Activated CD8-positive, alpha-beta memory T cell treated with anti-CD3 and anti-CD28 coated beads for 1 hour (primary cell): ENCODE data around the gene ADAMTS5.

Source experiments
- DNase-seq, 2 donors: peaks; one replicate each; pipeline ENCODE4 v3.0.0-alpha.2; 2020; ENCODE audit warnings: low read depth in 1 of 2; ENCODE audit errors: extremely low read depth in 1 of 2

Gene ADAMTS5

DNA sequence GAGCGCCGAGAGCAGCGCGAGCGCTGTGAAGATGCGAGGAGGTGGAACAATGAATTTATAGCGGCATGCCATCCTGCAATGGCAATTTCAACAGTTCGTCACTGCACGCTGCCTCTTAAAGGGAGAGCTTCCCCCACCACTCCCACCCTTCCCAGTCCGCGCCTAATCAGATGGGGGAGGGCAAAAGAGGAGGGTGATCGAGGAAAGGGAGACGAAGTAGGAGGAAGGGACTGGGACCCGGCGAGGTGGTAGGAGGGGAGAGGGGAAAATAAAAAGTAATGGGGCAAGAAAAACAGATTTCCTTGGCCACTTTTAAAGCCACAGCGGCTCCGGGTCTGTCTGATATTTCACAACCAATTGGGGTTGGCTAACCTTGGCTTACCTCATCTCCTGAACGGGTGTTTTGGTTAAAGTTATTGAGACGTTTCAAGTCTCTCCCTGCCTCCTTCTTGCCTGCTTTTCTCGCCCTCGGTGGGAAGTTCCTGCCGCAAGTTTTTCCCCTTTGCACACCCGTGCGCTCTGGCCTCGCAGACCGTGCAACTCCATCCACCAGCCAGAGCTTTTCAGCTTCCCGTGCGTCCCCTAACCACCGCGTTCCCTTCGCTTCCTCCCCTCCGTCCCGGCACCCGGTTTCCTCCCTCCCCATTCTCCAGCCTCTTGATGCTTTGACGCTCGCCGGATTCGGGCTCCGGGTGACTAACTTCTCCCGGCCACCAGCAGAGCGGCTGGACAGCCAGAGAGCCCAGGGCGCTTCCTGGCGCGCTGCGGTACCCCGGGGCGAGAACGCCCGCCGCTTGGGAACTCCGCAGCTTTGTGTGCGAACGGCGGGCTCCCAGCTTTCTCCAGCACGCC lies at the start of gene ADAMTS5:
Gene ADAMTS5, minus strand, starts transcription at position 27 of the 852 bp plus-strand sequence. CDS start 697 bp downstream, outside the sequence.
- no peak for DNase-seq

DNA sequence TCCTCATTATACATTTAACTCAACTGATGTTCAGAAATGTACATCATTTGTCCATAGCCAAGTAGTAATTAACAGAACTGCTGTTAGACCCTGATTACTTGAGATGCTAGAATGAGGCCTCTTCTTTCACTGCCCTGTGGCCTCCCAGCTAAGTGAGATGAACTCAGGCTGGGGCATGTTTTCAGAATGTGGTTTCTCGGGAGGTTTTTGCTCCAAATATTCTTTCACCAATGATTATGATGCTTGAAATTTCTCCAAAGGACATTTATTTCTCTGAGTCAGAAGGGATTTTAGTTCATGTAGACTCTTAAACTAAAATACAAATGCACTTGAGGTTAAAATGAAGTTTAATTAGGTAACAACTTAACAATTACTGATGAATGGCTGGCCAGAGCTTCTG lies 34.6 kb upstream of the ADAMTS5 start:
- no peak for DNase-seq

DNA sequence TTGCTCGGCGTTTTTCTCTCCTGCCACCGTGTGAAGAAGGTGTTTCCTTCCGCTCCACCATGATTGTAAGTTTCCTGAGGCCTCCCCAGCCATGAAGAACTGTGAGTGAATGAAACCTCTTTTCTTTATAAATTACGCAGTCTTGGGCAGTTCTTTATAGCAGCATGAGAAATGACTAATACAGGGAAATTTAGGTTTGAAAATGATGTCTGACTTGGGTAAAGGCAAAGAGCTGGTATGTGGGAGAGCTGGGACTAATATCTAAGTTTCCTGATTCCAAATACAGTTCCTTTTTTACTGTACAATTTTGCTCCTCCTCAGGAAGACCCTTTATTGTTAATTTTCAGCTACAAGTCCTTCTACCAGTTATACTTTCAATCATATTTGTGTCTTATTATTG lies 16.7 kb upstream of the ADAMTS5 start:
- DNase-seq = no peak

DNA sequence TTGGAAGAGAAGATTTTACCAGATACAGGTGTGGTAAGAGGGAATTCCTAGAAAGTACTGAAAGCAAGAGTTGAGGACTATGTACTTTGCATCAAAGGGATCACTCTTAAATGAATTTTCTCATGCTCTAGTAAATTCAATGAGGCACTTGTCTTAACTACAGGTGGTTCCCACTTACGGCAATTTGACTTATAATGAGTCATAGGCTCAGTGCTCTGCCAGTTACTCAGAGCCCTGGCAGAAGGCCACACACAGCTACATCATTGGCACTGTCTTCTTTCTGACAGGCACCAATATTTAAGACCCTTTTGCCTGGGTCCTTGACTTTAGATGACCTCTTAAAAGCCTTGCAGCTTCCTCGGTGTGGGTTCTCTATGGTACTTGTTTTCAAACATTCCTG lies 15.9 kb upstream of the ADAMTS5 start:
- DNase-seq = no peak

DNA sequence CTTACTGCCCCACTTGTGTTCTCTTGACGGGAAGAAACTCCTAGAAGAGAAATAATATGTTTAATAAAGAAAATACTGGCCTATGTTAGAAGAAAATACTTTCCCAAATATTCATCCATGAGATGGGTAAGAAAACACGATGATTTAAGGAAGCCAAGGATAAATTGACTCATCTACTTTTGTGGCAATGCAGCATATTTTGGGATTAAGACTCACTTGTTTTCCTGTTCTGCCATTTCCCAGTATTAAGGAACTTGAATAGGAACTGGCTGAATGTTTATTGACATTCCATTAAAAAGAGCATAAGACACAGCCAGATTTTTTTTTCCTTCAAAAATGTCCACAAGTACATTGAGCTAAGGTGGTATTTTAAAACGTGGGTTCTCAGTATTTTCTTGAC lies 10.9 kb upstream of the ADAMTS5 start:
- DNase-seq = no peak

DNA sequence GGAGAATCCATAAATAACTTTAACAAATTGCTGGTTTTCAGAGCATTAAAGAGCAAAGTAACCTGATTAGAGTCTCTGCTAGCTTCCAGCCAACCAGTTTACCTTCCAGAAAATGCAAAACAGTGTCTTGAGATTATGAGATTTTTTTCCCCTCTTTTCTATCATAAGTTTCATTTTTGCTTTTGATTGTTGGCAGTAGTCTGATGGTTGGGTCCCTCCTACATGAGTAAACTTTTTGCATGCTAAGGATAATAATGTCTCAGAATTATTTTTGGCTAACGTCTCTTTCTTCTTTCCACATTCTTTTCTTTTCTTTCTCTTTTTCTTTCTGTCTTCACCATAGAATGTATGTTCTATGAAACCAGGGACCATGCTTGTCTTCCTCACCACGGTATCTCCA lies 6.3 kb upstream of the ADAMTS5 start:
- no peak for DNase-seq

DNA sequence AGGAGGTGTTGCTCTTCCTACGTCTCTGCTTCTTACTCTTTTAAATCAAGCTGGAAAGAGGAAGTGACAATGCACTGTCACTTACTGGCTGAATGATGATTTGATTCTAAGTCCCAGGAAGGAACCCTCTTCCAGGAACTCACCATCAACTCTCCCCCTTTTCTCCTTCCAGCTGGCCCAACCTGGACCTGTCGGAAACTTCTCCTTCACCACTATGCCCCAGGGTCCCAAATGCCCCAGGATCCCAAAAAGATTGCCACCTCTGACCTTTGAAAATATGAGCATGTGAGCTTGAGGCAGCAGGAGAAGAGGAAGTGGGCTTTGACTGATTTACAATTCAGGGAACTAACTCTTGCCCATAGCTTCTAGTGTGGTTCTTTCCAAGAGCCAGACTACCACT lies 5.3 kb upstream of the ADAMTS5 start:
- no peak for DNase-seq

DNA sequence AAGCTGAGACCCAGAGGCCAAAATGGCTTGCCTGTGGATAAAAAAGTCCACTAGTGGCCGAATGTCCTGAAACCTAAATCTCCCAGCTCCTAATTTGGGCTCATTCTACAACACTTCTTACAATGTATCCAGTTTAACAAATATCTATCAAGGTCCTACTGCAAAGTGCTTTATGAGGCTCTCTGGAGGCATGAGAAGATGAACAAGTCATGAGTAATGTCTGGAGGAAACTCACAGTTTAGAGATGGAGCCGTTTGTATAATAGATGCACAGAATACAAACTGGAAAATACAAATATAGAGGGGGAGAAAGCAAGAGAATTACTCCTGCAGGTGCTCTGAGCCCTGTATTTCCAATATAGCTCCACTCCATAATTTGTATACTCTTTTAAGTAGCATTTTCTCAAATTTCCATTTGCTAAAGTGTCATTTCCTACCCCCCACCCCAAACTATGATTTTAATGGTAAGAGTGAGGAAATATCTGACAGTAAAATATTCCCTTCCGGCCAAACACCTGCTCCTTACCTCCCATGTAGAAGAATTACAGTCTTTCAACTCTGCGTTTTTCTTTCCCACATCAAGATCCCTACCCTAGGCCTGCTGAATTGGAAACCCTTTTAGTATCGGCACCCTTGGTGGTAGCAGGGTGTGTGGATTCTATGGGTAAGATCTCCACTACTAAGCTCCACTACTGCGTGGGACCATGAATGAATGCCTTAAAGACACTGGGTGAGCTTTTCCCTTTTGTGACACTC lies 3.3 kb upstream of the ADAMTS5 start:
- DNase-seq = no peak

DNA sequence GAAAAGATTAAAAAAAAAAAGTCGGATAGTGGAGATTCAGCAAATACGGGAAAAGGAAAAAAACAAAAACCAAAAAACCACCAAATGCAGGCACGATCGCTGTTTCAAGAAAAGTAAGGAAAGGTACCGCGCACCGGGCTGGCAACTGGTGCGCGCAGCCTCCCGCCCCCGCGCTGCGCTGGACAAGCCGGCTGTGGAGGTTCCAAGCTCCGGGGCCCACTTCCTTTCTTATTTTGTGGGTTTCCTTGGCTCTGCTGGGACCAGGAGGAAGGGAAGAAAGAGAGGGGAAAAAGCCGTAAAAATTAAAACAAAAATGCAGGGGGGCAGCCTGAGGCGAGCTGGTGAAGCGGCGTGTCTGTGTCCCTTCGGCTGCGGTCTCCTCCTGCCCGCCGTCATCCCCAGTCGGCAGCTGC lies 233 bp downstream of the ADAMTS5 start:
- DNase-seq = no peak

DNA sequence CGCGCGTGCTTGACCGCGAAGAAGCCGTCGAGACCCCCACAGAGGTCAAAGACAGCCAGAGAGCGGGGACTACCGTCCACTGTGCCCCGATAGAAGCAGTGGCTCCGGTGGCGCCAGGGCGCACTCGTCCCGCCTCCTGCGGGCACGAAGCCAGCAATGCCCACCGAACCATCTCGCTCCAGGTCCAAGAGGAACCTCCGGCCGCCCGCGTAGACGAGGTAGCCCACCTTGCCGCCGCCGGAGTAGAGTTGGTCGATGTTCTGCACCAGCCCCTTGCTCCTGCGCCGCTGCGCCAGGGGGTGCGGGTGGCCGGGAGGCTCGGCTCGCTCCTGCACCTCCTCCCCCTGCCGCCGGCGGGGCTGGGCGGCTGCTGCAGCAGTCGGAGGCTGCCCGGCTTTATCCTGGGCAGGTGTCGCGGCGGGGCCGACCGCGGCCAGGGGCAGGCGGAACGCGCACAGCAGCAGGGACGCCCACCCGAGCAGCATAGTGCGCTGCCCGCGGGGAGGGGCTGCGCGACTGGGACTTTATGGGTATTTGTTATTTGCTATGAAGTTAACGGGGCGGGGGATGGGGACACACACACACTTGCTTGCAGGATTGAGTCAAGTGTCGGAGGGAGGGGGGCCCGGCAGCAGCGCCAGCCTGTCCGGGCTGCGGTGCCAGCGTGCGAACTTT lies 844 bp downstream of the ADAMTS5 start:
- DNase-seq = no peak

DNA sequence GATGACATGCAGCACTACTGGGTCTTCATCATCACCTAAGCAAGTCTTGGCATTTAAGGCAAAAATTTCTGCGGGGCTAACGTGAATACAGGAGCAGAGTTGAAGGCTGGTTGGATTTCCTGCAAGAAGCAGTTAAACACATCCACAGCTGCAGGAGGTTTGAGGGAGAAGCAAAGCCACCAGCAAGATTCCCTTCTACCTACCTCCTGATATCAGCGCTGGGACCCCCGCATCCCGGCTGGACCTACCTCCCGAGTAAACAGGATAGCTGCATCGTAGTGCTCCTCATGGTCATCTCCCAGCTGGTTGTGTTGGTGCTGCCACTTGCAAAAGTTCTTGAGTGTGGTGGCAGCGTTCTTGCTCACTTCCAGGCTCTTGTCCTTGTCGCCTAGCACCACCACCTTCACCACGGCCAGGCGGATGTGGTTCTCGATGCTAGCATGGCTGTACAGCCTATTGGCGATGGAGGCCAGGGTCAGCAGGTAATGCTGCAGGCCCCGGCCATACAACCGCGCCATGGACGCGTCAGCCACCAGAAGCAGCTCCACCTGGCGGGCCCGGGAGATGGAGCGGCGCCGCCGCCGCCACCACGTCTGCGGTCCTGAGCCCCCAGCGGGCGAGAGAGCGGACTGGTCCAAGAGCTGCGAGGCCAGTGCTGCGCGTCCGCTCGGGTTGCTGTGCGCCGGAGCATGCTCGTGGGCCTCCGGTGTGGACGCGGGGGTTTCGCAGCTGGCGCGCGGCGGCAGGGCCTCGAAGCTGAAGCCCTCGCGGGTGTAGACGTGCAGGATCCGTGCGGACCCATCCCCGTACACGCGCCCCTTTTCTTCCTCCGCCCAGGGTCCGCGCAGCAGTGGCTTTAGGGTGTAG lies 1.6 kb downstream of the ADAMTS5 start:
- DNase-seq = no peak

DNA sequence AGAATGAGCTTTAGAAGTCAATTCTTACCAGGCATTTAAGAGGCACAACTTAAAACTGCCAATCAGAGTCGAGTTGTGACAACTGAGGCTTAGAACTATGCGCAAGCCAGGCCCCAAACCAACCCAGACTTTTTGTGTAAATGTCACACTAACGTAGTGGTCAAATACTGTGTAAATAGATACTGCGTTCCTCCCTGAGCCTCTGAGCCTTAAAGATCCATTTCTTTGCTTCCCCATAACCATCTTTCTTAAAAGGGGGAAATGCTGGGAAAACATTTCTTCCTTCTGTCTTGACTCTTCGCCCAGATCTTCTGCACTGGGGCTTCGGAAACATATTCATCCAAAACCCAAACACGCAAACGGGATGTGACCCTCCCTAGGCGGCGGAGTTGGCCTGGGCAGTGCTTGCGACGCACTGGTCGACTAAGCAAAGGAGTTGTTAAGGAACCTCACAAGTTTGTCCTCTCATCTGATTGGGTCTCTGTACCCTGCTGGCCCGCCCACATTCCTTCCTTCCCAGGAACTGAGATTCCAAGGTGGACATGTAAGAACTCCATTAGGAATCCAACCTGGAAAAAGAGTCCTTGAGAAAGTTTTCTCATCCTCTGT lies 2.6 kb downstream of the ADAMTS5 start:
- DNase-seq = no peak

DNA sequence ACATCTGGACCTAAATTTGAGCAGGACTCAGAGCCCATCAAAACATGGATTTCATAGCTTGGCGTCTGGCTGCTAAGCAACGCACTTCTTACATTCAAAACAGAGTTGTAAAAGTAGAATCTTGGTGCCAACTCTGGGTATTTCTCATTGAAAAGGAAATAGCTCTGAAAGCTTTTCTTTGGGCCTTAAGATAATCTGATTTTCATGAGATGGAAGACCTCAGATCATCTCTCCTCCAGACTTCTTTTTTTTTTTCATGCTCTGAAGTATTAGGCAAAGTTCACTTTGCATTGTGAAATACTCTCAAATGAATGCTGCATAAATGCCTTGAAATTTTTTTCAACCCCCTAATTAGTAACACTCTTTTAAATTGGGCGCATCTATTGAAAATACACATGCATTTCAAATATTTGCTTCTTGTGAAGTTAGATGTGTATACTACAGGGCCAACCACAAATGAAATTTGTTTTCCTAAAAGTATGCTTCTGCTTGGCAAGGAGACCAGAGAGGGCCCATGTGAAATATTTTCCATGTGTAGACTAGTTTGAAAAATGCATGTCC lies 4.2 kb downstream of the ADAMTS5 start:
- no peak for DNase-seq

DNA sequence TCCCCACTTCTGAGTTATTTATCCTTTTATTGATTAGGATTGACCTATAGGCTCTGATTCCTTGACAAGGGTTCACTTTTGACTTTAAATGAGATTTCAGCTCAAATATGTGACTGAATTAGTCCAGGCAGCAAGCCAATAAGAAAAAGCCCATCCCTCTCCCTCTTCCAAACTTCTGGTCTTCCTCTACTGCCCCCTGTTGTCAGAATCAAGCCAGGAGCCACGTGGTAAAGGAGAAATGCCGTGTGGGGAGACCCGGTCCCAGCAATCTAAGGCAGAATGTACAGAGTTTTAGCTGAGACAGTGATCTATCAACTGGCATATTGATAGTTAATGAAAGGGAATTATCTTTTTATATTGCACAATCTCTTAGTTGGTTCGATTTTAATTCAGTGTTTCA lies 5.2 kb downstream of the ADAMTS5 start:
- DNase-seq = no peak

DNA sequence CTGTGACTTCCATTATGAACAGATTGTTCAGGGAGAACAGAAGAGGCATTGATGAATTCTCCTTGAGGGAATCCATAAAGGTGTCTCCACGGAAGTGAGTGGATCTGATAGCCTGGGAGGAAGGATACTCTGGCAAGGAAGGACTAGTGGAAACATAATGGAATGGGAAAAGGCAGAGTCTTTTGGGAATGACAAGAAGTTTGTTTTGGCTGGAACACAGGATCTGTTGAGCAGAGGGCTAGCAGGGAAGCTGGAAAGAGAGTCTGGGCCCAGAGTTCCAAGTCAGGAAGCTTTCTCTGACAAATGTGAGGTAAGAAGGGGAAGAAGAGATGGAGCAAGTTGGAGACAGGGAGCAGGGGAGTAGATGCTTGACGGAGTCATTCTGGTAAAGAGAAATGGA lies 8.1 kb downstream of the ADAMTS5 start:
- DNase-seq = no peak

DNA sequence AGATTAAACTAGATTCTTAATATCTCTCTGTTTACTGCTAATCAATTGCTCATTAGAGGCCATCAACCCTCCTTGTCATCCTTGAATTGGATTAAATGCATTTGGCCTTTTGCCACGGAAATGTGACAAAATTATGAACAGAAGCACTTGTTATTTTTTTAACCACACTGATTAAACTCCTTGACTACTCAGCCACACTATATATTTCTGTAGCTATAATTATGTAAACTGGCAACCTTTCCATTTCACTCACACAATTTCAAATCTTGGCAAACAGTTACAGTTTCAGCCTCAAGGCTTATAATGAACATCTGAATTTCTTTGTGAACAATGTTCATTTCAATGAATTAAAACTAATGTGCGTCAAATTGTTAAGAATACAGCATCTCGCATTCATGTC lies 10.1 kb downstream of the ADAMTS5 start:
- no peak for DNase-seq

DNA sequence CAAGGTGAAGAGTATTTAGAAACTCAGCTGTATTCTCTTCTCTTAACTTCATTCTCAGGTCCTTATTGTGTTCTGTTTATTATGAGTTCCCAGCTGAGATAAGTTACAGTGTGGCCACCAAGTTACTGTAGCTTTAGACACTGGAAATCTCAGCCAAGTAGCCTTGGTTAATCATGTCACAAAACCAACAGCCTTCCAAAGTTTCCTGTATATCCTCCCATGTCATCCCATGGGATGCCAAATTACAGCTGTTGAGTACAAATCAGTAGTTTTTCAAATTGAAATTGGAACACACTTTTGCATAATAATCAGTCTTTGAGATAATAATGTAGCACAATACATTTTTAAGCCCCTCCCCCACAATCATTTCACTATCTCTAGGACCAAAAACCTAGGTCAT lies 10.7 kb downstream of the ADAMTS5 start:
- no peak for DNase-seq

DNA sequence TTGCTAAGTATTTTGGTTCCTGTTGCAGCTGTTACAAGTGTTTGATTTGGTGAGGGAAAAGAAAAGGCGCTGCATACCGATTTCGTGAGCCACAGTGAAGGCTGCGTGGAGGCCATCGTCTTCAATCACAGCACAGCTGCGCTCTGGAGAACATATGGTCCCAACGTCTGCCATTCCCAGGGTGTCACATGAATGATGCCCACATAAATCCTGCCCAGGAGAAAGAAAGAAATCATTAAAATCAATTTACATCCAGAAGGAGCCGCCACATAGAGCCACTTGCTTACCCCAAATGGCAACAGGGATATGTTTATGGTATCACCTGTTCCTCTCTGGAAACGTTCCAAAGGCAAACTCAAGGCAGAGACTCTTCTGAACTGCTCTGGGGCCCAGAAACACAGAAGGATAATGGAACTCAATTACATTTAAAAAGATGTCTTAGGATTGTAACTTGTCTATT lies 12.2 kb downstream of the ADAMTS5 start:
- DNase-seq = no peak

DNA sequence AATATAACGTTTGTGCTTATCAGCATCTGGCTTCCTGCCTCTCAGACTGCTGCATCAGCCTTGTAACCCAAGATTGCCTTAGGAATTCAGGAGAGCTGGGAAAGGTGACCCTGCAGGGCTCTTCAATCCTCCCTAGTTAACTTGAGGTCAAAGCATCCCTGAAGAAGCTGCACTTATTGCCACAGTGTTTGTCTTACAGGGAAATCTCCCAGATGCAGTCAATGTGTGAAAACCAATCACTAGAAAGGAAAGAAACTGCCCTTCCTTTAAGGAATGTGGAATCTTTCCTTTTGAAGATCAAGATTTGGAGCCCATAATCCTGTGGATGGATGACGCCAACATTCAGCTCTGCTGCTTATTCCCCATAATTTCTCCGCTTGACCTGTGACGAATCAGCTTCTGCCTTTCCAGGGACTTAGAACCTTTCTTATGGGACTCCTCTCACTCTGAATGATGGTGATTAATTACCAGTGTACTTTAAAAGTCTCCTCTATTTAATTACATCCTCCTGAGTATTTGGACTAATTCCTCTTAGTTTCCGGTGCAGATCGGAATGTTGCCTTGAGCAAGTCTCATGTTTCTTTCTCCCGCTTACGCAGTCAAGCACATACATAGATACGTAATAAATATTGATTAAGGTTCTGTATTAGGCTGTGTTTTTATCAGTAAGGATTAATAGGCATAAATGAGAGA lies 14.4 kb downstream of the ADAMTS5 start:
- DNase-seq = no peak
